Erythroblast (primary cell): Measurements from ENCODE around the gene SORT1.

Experiments
- GATA1 ChIP-seq: IDR thresholded peaks from 2 replicates; pipeline ENCODE4 v1.6.1; 2011; ENCODE audit warnings: low read depth, mild to moderate bottlenecking, control low read depth, low read length, moderate library complexity
- POLR2A ChIP-seq: IDR thresholded peaks from 2 replicates; pipeline ENCODE4 v1.6.1; 2011; ENCODE audit warnings: mild to moderate bottlenecking, low read length

DNA sequence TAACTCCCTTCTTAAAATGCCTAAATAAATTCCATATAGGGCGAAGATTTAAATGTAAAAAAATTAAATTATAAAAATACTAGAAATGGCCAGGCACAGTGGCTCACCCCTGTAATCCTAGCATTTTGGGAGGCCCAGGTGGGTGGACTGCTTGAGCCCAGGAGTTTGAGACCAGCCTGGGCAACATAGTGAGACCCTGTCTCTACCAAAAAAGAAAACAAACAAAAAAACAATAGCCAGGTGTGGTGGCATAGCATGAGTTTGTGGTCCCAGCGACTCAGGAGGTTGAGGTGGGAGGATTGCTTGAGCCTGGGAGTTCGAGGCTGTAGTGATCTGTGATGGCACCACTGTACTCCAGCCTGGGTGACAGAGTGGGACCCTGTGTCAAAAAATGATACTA, 17.8 kb downstream of the SORT1 start:
- TF ChIP-seq POLR2A: no peak
- no peak for TF ChIP-seq GATA1
